ENCODE results near the gene MANF.
"Not testable (repeated sequence)": the region's sequence is repeated elsewhere in the genome, so short reads cannot be mapped to it uniquely, and the experiment has no call there.

The MANF gene

GRCh38 chr3:51384726-51385473, at the start of gene MANF:
Gene MANF, plus strand, starts transcription at chr3:51385291. Its CDS starts 52 bp downstream, at chr3:51385343.
- DNase-seq = peak; percentile 88 to 95

GRCh38 chr3:51336261-51336660, 48.8 kb upstream of the MANF start:
- DNase-seq = no peak

- DNase-seq = no peak
Measured at GRCh38 chr3:51337666-51338065, 47.4 kb upstream of the MANF start.

GRCh38 chr3:51338632-51339031, 46.5 kb upstream of the MANF start:
- peak in 1 of 2 experiments; percentile 29 for DNase-seq

GRCh38 chr3:51340013-51340829, 44.9 kb upstream of the MANF start:
- DNase-seq = no peak

GRCh38 chr3:51340989-51341636, 44.0 kb upstream of the MANF start:
- DNase-seq = no peak

- DNase-seq = no peak
Measured at GRCh38 chr3:51343918-51344687, 41.0 kb upstream of the MANF start.

GRCh38 chr3:51350751-51351150, 34.3 kb upstream of the MANF start:
- DNase-seq = no peak

GRCh38 chr3:51353131-51353530, 32.0 kb upstream of the MANF start:
- no peak for DNase-seq

- DNase-seq = no peak
Measured at GRCh38 chr3:51353691-51354090, 31.4 kb upstream of the MANF start.

GRCh38 chr3:51354172-51354571, 30.9 kb upstream of the MANF start:
- no peak for DNase-seq

- no peak for DNase-seq
Measured at GRCh38 chr3:51354731-51355615, 30.1 kb upstream of the MANF start.

- DNase-seq = no peak
Measured at GRCh38 chr3:51355891-51356578, 29.1 kb upstream of the MANF start.

- no peak for DNase-seq
Measured at GRCh38 chr3:51357856-51358255, 27.2 kb upstream of the MANF start.

- DNase-seq = no peak
Measured at GRCh38 chr3:51358981-51359380, 26.1 kb upstream of the MANF start.

GRCh38 chr3:51360806-51361205, 24.3 kb upstream of the MANF start:
- DNase-seq = no peak

- no peak for DNase-seq
Measured at GRCh38 chr3:51361746-51362145, 23.3 kb upstream of the MANF start.

GRCh38 chr3:51362476-51362875, 22.6 kb upstream of the MANF start:
- DNase-seq = no peak

GRCh38 chr3:51368276-51368675, 16.8 kb upstream of the MANF start:
- not testable (repeated sequence) for DNase-seq

GRCh38 chr3:51371943-51372557, 13.0 kb upstream of the MANF start:
- peak in 1 of 2 experiments; percentile 39 for DNase-seq
